Common myeloid progenitor, CD34-positive (primary cell): Measurements from ENCODE around the gene SUSD3.
A peak's percentile ranks its signal among the peaks of the same experiment; 100 is the strongest.

Experiments
- CTCF ChIA-PET: fragments of 350-600 bp; sonication (Branson Sonifier 250); formaldehyde crosslinking; loops from one replicate; lab custom pipeline; 2021; ENCODE audit warnings: antibody characterized with exemption; lab: Charles Lee
- POLR2A ChIA-PET: fragments of 350-600 bp; sonication (Branson Sonifier 250); formaldehyde crosslinking; loops from one replicate; lab custom pipeline; 2021; ENCODE audit warnings: antibody characterized with exemption; lab: Charles Lee
- DNase-seq, 3 donors: peaks; one replicate each; pipeline versions ENCODE4 v3.0.0 to v3.0.0-alpha.2; 2013
- H3K27ac ChIP-seq, 2 experiments: 1 replicate in 1 of 2; 2 replicates in 1 of 2; pipeline ENCODE4 v1.7.0; 2013; ENCODE audit warnings: inconsistent platforms in 2 of 2, low read length in 2 of 2, mild to moderate bottlenecking in 2 of 2, low read depth in 1 of 2, moderate library complexity in 1 of 2; ENCODE audit not compliant: severe bottlenecking in 2 of 2, insufficient read depth in 1 of 2, poor library complexity in 1 of 2
- H3K27me3 ChIP-seq, 5 experiments: replicated peaks in 2 of 5; 1 replicate in 3 of 5; 2 replicates in 2 of 5; pipeline versions ENCODE4 v1.6.1 to v1.7.0; 2013; ENCODE audit warnings: low read length in 4 of 5, mild to moderate bottlenecking in 2 of 5, moderate library complexity in 2 of 5, inconsistent platforms in 1 of 5; ENCODE audit not compliant: insufficient read depth in 5 of 5, control insufficient read depth in 4 of 5
- H3K36me3 ChIP-seq, 4 experiments: 1 replicate in 2 of 4; 2 replicates in 2 of 4; pipeline versions ENCODE4 v1.6.1 to v1.7.0; 2013; ENCODE audit warnings: low read length in 3 of 4, control low read depth in 1 of 4, mild to moderate bottlenecking in 1 of 4; ENCODE audit not compliant: control insufficient read depth in 4 of 4, insufficient read depth in 4 of 4
- H3K4me1 ChIP-seq, 4 experiments: 1 replicate in 3 of 4; 2 replicates in 1 of 4; pipeline versions ENCODE4 v1.6.1 to v1.7.1; 2013; ENCODE audit warnings: low read length in 3 of 4, mild to moderate bottlenecking in 3 of 4, control low read depth in 1 of 4, inconsistent platforms in 1 of 4, moderate library complexity in 1 of 4; ENCODE audit not compliant: control insufficient read depth in 4 of 4, insufficient read depth in 4 of 4; ENCODE audit errors: control extremely low read depth in 1 of 4
- H3K4me3 ChIP-seq, 7 experiments: 1 replicate in 4 of 7; 2 replicates in 3 of 7; pipeline versions ENCODE4 v1.5.1 to v1.7.0; 2013; ENCODE audit warnings: mild to moderate bottlenecking in 7 of 7, low read length in 6 of 7, moderate library complexity in 6 of 7, inconsistent platforms in 2 of 7, low read depth in 2 of 7, control low read depth in 1 of 7; ENCODE audit not compliant: insufficient read depth in 4 of 7, control insufficient read depth in 1 of 7; ENCODE audit errors: extremely low read depth in 1 of 7
- H3K9me3 ChIP-seq, 5 experiments: 1 replicate in 4 of 5; 2 replicates in 1 of 5; pipeline versions ENCODE4 v1.6.1 to v1.7.1; 2013; ENCODE audit warnings: low read length in 4 of 5, mild to moderate bottlenecking in 2 of 5, inconsistent platforms in 1 of 5, low read depth in 1 of 5, moderate library complexity in 1 of 5; ENCODE audit not compliant: control insufficient read depth in 4 of 5, insufficient read depth in 2 of 5; ENCODE audit errors: control extremely low read depth in 1 of 5
- WGBS: methylation state at CpG from one replicate; pipeline ENCODE4 v1.1.5; 2013; ENCODE audit not compliant: insufficient coverage; 5-methylcytosine and 5-hydroxymethylcytosine counted together

The SUSD3 gene

GRCh38 chr9:93049491-93049890 is 9.0 kb upstream of the SUSD3 start:
- DNase-seq, result no peak
- no peak overlapping the region for H3K27ac ChIP-seq
- ChIA-PET CTCF (interaction anchor here (1.1 to 1.4 kb wide), 3 partner anchors 13 to 21 kb away, joined by 3 to 5 read pairs (median 3); no protein-coding TSS in a partner anchor), POLR2A (no interaction called here)
- no peaks in the 10 kb centered on the region for H3K36me3 ChIP-seq
- no peaks in the 10 kb centered on the region for H3K9me3 ChIP-seq
- peaks cover 3 to 18% (median 7%) of the 10 kb centered on the region in 4 experiments for H3K4me1 ChIP-seq
- WGBS, result 96% methylated on average over 4 of the region's 4 CpGs
- H3K27me3 ChIP-seq, result no peaks in the 10 kb centered on the region
- H3K4me3 ChIP-seq, result no peak overlapping the region

GRCh38 chr9:93050231-93050630 is 8.3 kb upstream of the SUSD3 start:
- Histone ChIP-seq H3K27me3 (no peaks in the 10 kb centered on the region), H3K9me3 (no peaks in the 10 kb centered on the region), H3K4me1 (peaks cover 3 to 25% (median 11%) of the 10 kb centered on the region in 4 experiments), H3K4me3 (no peak overlapping the region), H3K36me3 (no peaks in the 10 kb centered on the region), H3K27ac (no peak overlapping the region)
- DNase-seq, result no peak
- WGBS, result 97% methylated on average over 3 of the region's 4 CpGs
- ChIA-PET POLR2A (no interaction called here), CTCF (interaction anchor here (0.8 to 4.4 kb wide), 7 partner anchors 9 to 111 kb away, joined by 3 to 16 read pairs (median 3); no protein-coding TSS in a partner anchor)

- ChIA-PET CTCF (interaction anchor here (0.9 to 4.4 kb wide), 8 partner anchors 9 to 57 kb away, joined by 3 to 16 read pairs (median 4); no protein-coding TSS in a partner anchor), POLR2A (no interaction called here)
- 91% methylated on average over 5 of the region's 6 CpGs for WGBS
- no peak overlapping the region for H3K4me3 ChIP-seq
- no peak for DNase-seq
- no peaks in the 10 kb centered on the region for H3K36me3 ChIP-seq
- peaks cover 4 to 29% (median 11%) of the 10 kb centered on the region in 4 experiments for H3K4me1 ChIP-seq
- H3K9me3 ChIP-seq, result no peaks in the 10 kb centered on the region
- no peaks in the 10 kb centered on the region for H3K27me3 ChIP-seq
- H3K27ac ChIP-seq, result no peak overlapping the region
Observed at GRCh38 chr9:93051680-93052089, 6.8 kb upstream of the SUSD3 start.

GRCh38 chr9:93052791-93053540 is 5.5 kb upstream of the SUSD3 start:
- H3K9me3 ChIP-seq, result no peaks in the 10 kb centered on the region
- peaks cover 6 to 41% (median 20%) of the 10 kb centered on the region in 4 experiments for H3K4me1 ChIP-seq
- CTCF ChIA-PET, result interaction anchor here (0.6 to 4.4 kb wide), 16 partner anchors 8 to 67 kb away, joined by 3 to 16 read pairs (median 4); no protein-coding TSS in a partner anchor
- peak in 2 of 3 donors; percentile 62 to 70 for DNase-seq
- no peak overlapping the region for H3K27ac ChIP-seq
- H3K4me3 ChIP-seq, result no peak overlapping the region
- WGBS, result 58% methylated on average over 12 of the region's 15 CpGs
- POLR2A ChIA-PET, result no interaction called here
- H3K36me3 ChIP-seq, result no peaks in the 10 kb centered on the region
- no peaks in the 10 kb centered on the region for H3K27me3 ChIP-seq

- CTCF ChIA-PET, result interaction anchor here (0.6 to 4.4 kb wide), 12 partner anchors 9 to 66 kb away, joined by 3 to 16 read pairs (median 4); no protein-coding TSS in a partner anchor
- POLR2A ChIA-PET, result no interaction called here
- H3K9me3 ChIP-seq, result no peaks in the 10 kb centered on the region
- H3K27me3 ChIP-seq, result no peaks in the 10 kb centered on the region
- no peak for DNase-seq
- no peak overlapping the region for H3K4me3 ChIP-seq
- peaks cover 6 to 44% (median 28%) of the 10 kb centered on the region in 4 experiments for H3K4me1 ChIP-seq
- H3K27ac ChIP-seq, result no peak overlapping the region
- WGBS, result 96% methylated on average over 3 of the region's 5 CpGs
- no peaks in the 10 kb centered on the region for H3K36me3 ChIP-seq
Observed at GRCh38 chr9:93053781-93054331, 4.6 kb upstream of the SUSD3 start.

GRCh38 chr9:93054758-93055704 is 3.5 kb upstream of the SUSD3 start:
- Histone ChIP-seq H3K27me3 (no peaks in the 10 kb centered on the region), H3K4me1 (peaks cover 7 to 54% (median 39%) of the 10 kb centered on the region in 4 experiments), H3K27ac (no peak overlapping the region), H3K36me3 (no peaks in the 10 kb centered on the region), H3K4me3 (no peak overlapping the region), H3K9me3 (no peaks in the 10 kb centered on the region)
- WGBS, result 99% methylated on average over 7 of the region's 11 CpGs
- CTCF ChIA-PET, result interaction anchor here (0.9 to 4.4 kb wide), 6 partner anchors 9 to 71 kb away, joined by 3 to 16 read pairs (median 6); no protein-coding TSS in a partner anchor
- POLR2A ChIA-PET, result no interaction called here
- no peak for DNase-seq
